DMS 273 (cell line): ENCODE measurements around the gene APOF.
"Not testable (repeated sequence)": the region's sequence is repeated elsewhere in the genome, so short reads cannot be mapped to it uniquely, and the experiment has no call there.

Source experiments
- DNase-seq: peaks from one replicate; lab custom pipeline; 2025; ENCODE audit not compliant: unreplicated experiment; lab: John Stamatoyannopoulos, UW

APOF gene

DNA sequence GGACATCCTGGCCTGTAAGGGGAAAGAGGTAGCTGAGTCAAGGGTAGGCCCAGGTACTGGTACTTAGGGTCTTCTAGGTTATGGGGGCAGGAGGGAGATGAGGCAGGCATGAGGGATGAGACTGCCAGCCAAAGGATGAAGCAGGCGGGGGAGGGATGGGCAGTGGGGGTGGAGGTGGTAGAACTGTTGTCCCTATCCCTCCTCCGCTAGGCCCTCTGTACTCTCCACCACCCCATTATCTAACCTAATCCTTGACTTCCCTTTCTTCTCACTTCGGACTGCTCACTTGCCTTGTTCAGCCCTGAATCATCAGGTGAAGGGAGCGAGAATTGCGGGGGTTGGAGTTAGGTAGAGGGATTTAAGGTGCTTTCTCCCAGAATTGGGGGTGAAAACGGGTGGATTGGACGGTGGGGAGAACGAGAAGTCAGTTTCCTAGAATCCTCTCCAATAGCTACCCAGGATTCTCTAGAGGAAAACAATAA lies 29.4 kb downstream of the APOF start:
- no peak for DNase-seq

GRCh38 chr12:56332512-56333196 lies 30.0 kb downstream of the APOF start:
- no peak for DNase-seq

DNA sequence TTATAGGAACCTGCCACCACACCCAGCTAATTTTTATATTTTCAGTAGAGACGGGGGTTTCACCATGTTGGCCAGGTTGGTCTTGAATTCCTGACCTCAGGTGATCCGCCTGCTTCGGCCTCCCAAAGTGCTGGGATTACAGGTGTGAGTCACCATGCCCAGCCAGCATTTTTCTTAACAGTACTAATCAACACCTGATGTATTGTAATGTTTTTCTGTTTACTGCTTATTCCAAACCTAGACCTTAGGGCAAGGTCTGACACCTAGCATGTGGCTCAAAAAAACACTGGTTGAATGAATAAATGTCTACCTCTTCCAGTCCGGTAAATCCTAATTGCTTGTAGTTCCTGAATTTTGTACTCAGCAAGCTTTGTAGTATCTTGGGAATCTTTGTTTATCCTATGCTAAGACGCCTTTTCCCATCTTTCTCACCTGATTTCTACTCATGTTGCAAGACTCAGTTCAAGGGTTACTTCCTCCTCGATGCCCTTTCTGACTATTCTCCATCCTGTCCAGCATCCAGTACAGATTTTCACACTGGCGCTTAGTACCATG lies 31.6 kb downstream of the APOF start:
- no peak for DNase-seq

DNA sequence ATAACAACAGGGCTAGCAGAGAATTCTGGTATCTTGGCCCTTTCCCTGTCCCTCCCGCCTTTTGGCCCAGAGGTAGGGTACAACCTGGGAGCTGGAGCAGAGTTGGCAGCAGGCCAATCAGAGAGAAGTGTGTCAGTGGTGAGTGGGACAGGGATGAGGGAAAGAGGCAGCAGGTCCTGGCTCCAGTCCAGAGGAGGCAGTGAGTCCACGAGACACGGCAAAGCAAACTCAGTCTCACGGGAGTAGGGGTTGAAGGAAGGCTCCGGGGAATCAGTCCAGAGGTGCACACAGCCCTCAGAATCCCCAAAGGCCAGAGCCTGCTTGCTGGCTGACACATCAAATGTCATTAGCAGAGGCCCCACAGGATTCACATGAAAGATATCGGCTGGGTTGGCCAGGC lies 36.1 kb downstream of the APOF start:
- no peak for DNase-seq

DNA sequence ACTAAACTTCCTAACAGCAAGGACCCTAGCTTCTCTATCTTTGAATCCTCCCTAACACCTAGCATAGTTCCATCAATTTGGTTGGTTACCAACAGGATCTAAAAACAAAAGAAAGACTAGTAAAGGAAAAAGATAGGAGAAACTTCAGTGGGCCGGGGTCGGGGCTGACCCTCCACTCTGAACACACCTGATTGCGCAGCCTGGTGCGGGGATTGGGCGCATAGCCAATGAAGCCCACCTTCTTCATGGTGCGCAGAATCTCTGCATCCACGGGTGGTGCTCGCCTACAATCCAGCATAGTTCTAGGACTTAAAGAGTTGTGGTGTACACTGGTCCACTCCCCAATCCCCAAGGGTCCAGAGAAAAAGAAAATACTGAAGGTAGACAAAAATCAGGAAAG lies 36.5 kb downstream of the APOF start:
- no peak for DNase-seq

DNA sequence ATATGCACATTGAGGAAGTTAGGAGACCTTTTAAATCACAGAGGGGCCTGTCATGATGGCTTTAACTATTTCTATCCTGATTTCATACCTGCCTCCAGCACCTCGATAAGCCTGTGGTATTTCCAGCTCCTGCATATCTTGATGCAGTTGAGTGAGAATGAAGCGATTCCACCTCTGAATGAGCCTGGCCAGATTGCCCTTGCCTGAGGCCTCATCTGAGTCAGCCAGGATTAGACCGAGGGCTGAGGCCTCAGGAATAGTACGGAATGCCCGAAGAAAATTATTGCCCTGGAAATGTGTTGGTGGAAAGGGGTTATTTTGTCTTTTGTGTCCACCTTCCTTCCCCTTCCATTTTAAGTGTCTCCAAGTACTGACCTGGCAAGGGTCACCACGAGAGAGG lies 38.5 kb downstream of the APOF start:
- DNase-seq, result no peak

DNA sequence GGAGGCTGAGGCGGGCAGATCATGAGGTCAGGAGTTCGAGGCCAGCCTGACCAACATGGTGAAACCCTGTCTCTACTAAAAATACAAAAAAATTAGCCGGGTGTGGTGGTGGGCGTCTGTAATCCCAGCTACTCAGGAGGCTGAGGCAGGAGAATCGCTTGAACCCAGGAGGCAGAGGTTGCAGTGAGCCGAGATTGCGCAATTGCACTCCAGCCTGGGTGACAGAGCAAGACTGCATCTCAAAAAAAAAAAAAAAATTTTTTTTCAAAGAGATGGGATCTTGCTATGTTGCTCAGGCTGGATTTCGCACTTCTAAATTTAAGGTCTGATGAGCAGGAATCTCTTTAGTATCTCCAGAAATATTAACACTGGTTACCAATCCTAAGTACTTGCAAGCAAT lies 41.0 kb downstream of the APOF start:
- DNase-seq, result not testable (repeated sequence)

GRCh38 chr12:56321027-56321426 lies 41.6 kb downstream of the APOF start:
- DNase-seq, result no peak

DNA sequence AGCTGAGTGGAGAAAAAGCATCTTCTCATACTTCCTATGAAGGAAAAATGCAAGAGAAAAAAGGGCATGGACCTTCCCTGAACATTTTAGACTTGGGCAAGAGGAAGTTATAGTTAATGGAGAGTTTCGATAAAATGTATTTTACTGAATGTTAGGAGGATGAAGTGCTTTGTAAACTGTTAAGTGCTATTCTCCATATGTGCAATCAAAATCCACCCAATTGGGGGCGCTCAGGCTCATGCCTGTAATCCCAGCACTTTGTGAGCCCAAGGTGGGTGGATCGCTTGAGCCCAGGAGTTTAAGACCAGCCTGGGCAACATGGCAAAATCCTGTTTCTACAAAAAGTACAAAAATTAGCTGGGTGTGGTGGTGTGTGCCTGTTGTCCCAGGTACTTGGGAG lies 45.0 kb downstream of the APOF start:
- no peak for DNase-seq

GRCh38 chr12:56315622-56316473 lies 46.8 kb downstream of the APOF start, which contains the start of gene CNPY2:
Gene CNPY2, minus strand, starts transcription at chr12:56315988. Its CDS starts 771 bp downstream, at chr12:56315217.
- DNase-seq, result peak; percentile 97

- no peak for DNase-seq
Measured at GRCh38 chr12:56315249-56315621, 47.4 kb downstream of the APOF start.

GRCh38 chr12:56311003-56311402 lies 51.7 kb downstream of the APOF start:
- DNase-seq, result no peak
